CD4-positive, alpha-beta T cell treated with Interleukin-6 at 100 ng/mL for 8 hours (primary cell): Measurements from ENCODE around the gene GABBR2.

Experiments
- DNase-seq: peaks from one replicate; pipeline ENCODE4 v3.0.0-alpha.2; 2020; ENCODE audit warnings: mixed read lengths, low spot score

Gene GABBR2

GRCh38 chr9:98541684-98542230 lies 167.0 kb downstream of the GABBR2 start:
- no peak for DNase-seq

GRCh38 chr9:98540476-98540875 lies 168.3 kb downstream of the GABBR2 start:
- DNase-seq: no peak

GRCh38 chr9:98539954-98540353 lies 168.8 kb downstream of the GABBR2 start:
- DNase-seq: no peak

GRCh38 chr9:98538626-98539031 lies 170.1 kb downstream of the GABBR2 start:
- DNase-seq: no peak

- DNase-seq: no peak
These were observed 170.5 kb downstream of the GABBR2 start for GRCh38 chr9:98538203-98538602.

GRCh38 chr9:98536542-98537173 lies 172.1 kb downstream of the GABBR2 start:
- DNase-seq: no peak

- no peak for DNase-seq
These were observed 174.9 kb downstream of the GABBR2 start for GRCh38 chr9:98533866-98534265.

- DNase-seq: no peak
These were observed 175.6 kb downstream of the GABBR2 start for GRCh38 chr9:98533132-98533531.

GRCh38 chr9:98532574-98532973 lies 176.2 kb downstream of the GABBR2 start:
- no peak for DNase-seq

- no peak for DNase-seq
These were observed 176.6 kb downstream of the GABBR2 start for GRCh38 chr9:98532147-98532546.

- DNase-seq: no peak
These were observed 177.8 kb downstream of the GABBR2 start for GRCh38 chr9:98530806-98531386.

GRCh38 chr9:98530275-98530674 lies 178.5 kb downstream of the GABBR2 start:
- no peak for DNase-seq

GRCh38 chr9:98529841-98530240 lies 178.9 kb downstream of the GABBR2 start:
- no peak for DNase-seq

GRCh38 chr9:98523231-98523901 lies 185.4 kb downstream of the GABBR2 start:
- no peak for DNase-seq

GRCh38 chr9:98522487-98522886 lies 186.2 kb downstream of the GABBR2 start:
- DNase-seq: no peak

- no peak for DNase-seq
These were observed 187.6 kb downstream of the GABBR2 start for GRCh38 chr9:98521141-98521540.

GRCh38 chr9:98520221-98520960 lies 188.3 kb downstream of the GABBR2 start:
- no peak for DNase-seq

- no peak for DNase-seq
These were observed 189.1 kb downstream of the GABBR2 start for GRCh38 chr9:98519641-98520040.

- no peak for DNase-seq
These were observed 190.2 kb downstream of the GABBR2 start for GRCh38 chr9:98518556-98518955.

GRCh38 chr9:98517761-98518160 lies 191.0 kb downstream of the GABBR2 start:
- DNase-seq: no peak

- no peak for DNase-seq
These were observed 191.7 kb downstream of the GABBR2 start for GRCh38 chr9:98516897-98517503.
